Stimulated activated CD4-positive, alpha-beta T cell treated with anti-CD3 and anti-CD28 coated beads, Interleukin-2, amount 100 ng/mL, for 4 hours (primary cell): ENCODE measurements around the gene MCTP2.

Experiments
- DNase-seq: peaks from one replicate; pipeline ENCODE4 v3.0.0-alpha.2; 2020; ENCODE audit warnings: low read depth

The MCTP2 gene

GRCh38 chr15:94353488-94353820 lies 122.1 kb downstream of the MCTP2 start:
- DNase-seq, result no peak

GRCh38 chr15:94354655-94355054 lies 123.3 kb downstream of the MCTP2 start:
- DNase-seq, result no peak

GRCh38 chr15:94359716-94360115 lies 128.4 kb downstream of the MCTP2 start:
- no peak for DNase-seq

- no peak for DNase-seq
These were observed 128.9 kb downstream of the MCTP2 start for GRCh38 chr15:94360251-94360685.

- no peak for DNase-seq
These were observed 131.2 kb downstream of the MCTP2 start for GRCh38 chr15:94362385-94363092.

GRCh38 chr15:94363382-94363781 lies 132.0 kb downstream of the MCTP2 start:
- no peak for DNase-seq

GRCh38 chr15:94366781-94367180 lies 135.4 kb downstream of the MCTP2 start:
- no peak for DNase-seq

GRCh38 chr15:94367726-94368535 lies 136.6 kb downstream of the MCTP2 start:
- DNase-seq, result no peak

- no peak for DNase-seq
These were observed 139.0 kb downstream of the MCTP2 start for GRCh38 chr15:94370206-94370935.

GRCh38 chr15:94370936-94371285 lies 139.6 kb downstream of the MCTP2 start:
- DNase-seq, result no peak

GRCh38 chr15:94372821-94373220 lies 141.5 kb downstream of the MCTP2 start:
- DNase-seq, result no peak

GRCh38 chr15:94375997-94376396 lies 144.6 kb downstream of the MCTP2 start:
- no peak for DNase-seq

- no peak for DNase-seq
These were observed 148.6 kb downstream of the MCTP2 start for GRCh38 chr15:94379986-94380385.

GRCh38 chr15:94380798-94381197 lies 149.4 kb downstream of the MCTP2 start:
- no peak for DNase-seq

GRCh38 chr15:94381384-94381783 lies 150.0 kb downstream of the MCTP2 start:
- DNase-seq, result no peak

GRCh38 chr15:94383041-94383440 lies 151.7 kb downstream of the MCTP2 start:
- DNase-seq, result no peak

GRCh38 chr15:94383706-94384105 lies 152.3 kb downstream of the MCTP2 start:
- no peak for DNase-seq

GRCh38 chr15:94385441-94385840 lies 154.1 kb downstream of the MCTP2 start:
- no peak for DNase-seq

GRCh38 chr15:94386351-94386750 lies 155.0 kb downstream of the MCTP2 start:
- DNase-seq, result no peak

GRCh38 chr15:94387442-94387841 lies 156.1 kb downstream of the MCTP2 start:
- no peak for DNase-seq

GRCh38 chr15:94387849-94388441 lies 156.6 kb downstream of the MCTP2 start:
- no peak for DNase-seq

- no peak for DNase-seq
These were observed 164.3 kb downstream of the MCTP2 start for GRCh38 chr15:94395640-94396039.

- no peak for DNase-seq
These were observed 166.0 kb downstream of the MCTP2 start for GRCh38 chr15:94397337-94397736.
